Measurements from ENCODE around the gene ARHGAP22.

The ARHGAP22 gene

GRCh38 chr10:48463318-48464003, 141.4 kb downstream of the ARHGAP22 start:
- no peak for DNase-seq (ENCODE audit: low spot score)

- DNase-seq (ENCODE audit: low spot score): no peak
Measured at GRCh38 chr10:48462482-48463020, 142.3 kb downstream of the ARHGAP22 start.

- DNase-seq (ENCODE audit: low spot score): no peak
Measured at GRCh38 chr10:48461623-48462481, 143.0 kb downstream of the ARHGAP22 start.

GRCh38 chr10:48460182-48460581, 144.7 kb downstream of the ARHGAP22 start:
- DNase-seq (ENCODE audit: low spot score): no peak

- no peak for DNase-seq (ENCODE audit: low spot score)
Measured at GRCh38 chr10:48459270-48460150, 145.4 kb downstream of the ARHGAP22 start.

- DNase-seq (ENCODE audit: low spot score): no peak
Measured at GRCh38 chr10:48458662-48459048, 146.2 kb downstream of the ARHGAP22 start.

- no peak for DNase-seq (ENCODE audit: low spot score)
Measured at GRCh38 chr10:48457949-48458661, 146.8 kb downstream of the ARHGAP22 start.

- no peak for DNase-seq (ENCODE audit: low spot score)
Measured at GRCh38 chr10:48456808-48457761, 147.8 kb downstream of the ARHGAP22 start.

- DNase-seq (ENCODE audit: low spot score): peak; percentile 63
Measured at GRCh38 chr10:48456361-48456804, 148.5 kb downstream of the ARHGAP22 start.

- no peak for DNase-seq (ENCODE audit: low spot score)
Measured at GRCh38 chr10:48455392-48456151, 149.3 kb downstream of the ARHGAP22 start.

- DNase-seq (ENCODE audit: low spot score): no peak
Measured at GRCh38 chr10:48455055-48455391, 149.8 kb downstream of the ARHGAP22 start.

- DNase-seq (ENCODE audit: low spot score): no peak
Measured at GRCh38 chr10:48454302-48455054, 150.4 kb downstream of the ARHGAP22 start.

- no peak for DNase-seq (ENCODE audit: low spot score)
Measured at GRCh38 chr10:48453451-48454301, 151.2 kb downstream of the ARHGAP22 start.

- no peak for DNase-seq (ENCODE audit: low spot score)
Measured at GRCh38 chr10:48452879-48453412, 151.9 kb downstream of the ARHGAP22 start.

- no peak for DNase-seq (ENCODE audit: low spot score)
Measured at GRCh38 chr10:48451969-48452878, 152.6 kb downstream of the ARHGAP22 start.

- DNase-seq (ENCODE audit: low spot score): no peak
Measured at GRCh38 chr10:48450741-48451466, 154.0 kb downstream of the ARHGAP22 start.

Measured in globus pallidus (tissue), 1 donor.